ENCODE measurements around the gene FRMD4A. TPM values are rescaled to one million over a fixed set of nuclear protein-coding genes. Genes with fewer than 3 reads are reported as not detected.

The FRMD4A gene
- total RNA-seq, 1 donor from 2014 or later: 0.64 TPM

DNA sequence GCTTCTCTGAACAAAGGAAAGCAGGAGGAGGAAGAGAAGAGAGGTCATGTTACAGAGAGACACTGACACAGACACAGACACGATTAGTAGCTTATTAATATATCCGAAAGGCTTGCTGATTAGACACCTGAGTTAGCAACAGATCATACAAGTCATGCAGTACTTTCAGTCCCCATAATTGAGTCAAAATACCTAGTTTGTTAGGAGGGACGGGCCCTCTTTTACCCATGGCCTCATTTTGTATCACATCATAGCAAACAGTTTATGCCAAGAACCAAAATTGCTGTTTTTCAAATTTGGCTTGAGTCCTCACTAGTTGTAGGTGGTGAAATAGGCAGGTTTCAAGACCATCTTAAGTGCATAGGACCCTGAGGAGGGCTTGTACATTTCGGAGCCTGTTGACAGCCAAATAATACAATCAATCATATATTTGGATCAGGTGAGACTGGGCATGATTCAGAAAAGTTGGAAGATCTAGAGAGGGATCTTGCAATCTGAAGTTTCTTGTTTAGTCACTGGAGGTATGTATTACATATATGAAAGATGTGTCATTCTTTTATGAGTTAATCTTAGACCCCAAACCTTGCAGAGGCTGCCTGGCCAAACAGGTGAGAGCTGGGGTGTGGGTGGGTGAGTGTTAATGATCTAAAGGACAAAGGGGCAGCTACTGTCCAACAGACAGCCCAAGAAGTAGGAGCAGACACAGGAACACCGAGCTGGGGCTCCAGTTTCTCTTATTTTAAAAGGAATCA lies 678.6 kb downstream of the FRMD4A start:
- Mint-ChIP-seq H3K27ac (no peak overlapping the region), H3K4me3 (no peak overlapping the region), H3K4me1 (no peaks in the 10 kb centered on the region), H3K36me3 (ENCODE audit: low read depth) (peaks cover 11% of the 10 kb centered on the region), H3K27me3 (no peaks in the 10 kb centered on the region), H3K9me3 (no peaks in the 10 kb centered on the region)
- CTCF ChIA-PET: no interaction called here
- POLR2A ChIA-PET: no interaction called here
- ATAC-seq (ENCODE audit: low read depth): no peak
- TF ChIP-seq, protein P1, sequence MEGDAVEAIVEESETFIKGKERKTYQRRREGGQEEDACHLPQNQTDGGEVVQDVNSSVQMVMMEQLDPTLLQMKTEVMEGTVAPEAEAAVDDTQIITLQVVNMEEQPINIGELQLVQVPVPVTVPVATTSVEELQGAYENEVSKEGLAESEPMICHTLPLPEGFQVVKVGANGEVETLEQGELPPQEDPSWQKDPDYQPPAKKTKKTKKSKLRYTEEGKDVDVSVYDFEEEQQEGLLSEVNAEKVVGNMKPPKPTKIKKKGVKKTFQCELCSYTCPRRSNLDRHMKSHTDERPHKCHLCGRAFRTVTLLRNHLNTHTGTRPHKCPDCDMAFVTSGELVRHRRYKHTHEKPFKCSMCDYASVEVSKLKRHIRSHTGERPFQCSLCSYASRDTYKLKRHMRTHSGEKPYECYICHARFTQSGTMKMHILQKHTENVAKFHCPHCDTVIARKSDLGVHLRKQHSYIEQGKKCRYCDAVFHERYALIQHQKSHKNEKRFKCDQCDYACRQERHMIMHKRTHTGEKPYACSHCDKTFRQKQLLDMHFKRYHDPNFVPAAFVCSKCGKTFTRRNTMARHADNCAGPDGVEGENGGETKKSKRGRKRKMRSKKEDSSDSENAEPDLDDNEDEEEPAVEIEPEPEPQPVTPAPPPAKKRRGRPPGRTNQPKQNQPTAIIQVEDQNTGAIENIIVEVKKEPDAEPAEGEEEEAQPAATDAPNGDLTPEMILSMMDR (IDR thresholded peaks at IDR 0.05): no peak
- intact Hi-C loops (cut with micrococcal nuclease): no loop called here
- no peak for DNase-seq

DNA sequence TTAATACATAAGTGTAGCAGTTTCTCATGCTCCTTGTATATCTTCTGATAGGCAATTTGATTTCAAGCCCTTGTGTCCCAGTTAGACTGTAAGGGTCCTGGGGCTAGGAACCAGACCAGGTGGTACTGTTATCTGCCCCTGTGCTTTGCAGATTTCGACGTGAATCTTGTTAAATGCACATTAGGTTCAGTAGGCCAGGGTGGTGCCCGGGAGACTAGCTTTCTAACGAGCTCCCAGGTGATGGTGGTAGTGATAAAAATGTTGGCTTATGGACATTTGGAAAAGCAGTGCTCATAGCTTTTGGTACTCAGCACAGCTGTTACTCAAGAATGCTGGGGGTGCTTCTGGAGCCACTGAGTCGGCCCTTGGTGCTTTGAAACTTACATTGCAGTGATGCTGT lies 679.8 kb downstream of the FRMD4A start:
- ChIA-PET CTCF (no interaction called here), POLR2A (no interaction called here)
- intact Hi-C loops (cut with micrococcal nuclease): no loop called here
- no peak for ATAC-seq (ENCODE audit: low read depth)
- no peak overlapping the region for H3K27ac Mint-ChIP-seq
- TF ChIP-seq, protein P1 (IDR thresholded peaks at IDR 0.05): no peak
- H3K4me3 Mint-ChIP-seq: no peak overlapping the region
- no peak for DNase-seq
- peaks cover 22% of the 10 kb centered on the region for H3K36me3 Mint-ChIP-seq (ENCODE audit: low read depth)
- no peaks in the 10 kb centered on the region for H3K4me1 Mint-ChIP-seq
- H3K9me3 Mint-ChIP-seq: no peaks in the 10 kb centered on the region
- H3K27me3 Mint-ChIP-seq: no peaks in the 10 kb centered on the region

DNA sequence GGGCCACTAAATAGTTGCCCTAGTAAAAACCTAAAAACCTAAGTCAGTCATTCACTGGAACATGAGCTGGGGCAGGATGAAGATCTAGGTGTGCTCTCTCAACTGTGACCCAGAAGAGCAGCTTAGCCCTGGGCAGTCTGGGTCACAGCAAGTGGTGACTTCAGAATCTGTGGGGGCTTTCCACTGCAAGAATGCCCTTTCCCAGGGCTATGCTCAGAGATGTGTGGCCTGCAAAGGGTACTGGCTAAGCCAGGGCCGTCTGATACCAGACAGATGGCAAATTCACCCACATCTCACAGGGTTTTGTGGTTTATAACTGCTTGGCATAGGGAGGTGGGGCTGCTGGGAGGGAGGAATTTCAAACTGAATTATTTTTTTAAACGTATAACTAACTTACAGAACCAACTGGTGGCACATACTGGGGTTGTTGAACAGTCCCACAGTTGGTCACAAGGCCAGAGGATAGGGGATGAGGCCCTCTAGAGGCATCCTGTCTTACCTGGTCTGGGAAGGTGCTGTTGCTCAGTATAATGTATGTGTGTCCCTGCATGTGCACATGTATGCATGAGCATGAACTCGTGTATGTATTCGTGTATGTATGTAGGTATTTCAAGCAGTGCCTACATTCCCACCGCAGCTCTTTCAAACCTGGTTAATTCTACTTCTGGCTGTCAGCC lies 680.7 kb downstream of the FRMD4A start:
- ChIA-PET CTCF (interaction anchor here (1.3 kb wide), 1 partner anchor 133 kb away, joined by 3 read pairs; no protein-coding TSS in a partner anchor), POLR2A (no interaction called here)
- Mint-ChIP-seq H3K9me3 (no peaks in the 10 kb centered on the region), H3K27me3 (no peaks in the 10 kb centered on the region), H3K36me3 (ENCODE audit: low read depth) (peaks cover 32% of the 10 kb centered on the region), H3K4me1 (no peaks in the 10 kb centered on the region), H3K27ac (no peak overlapping the region), H3K4me3 (no peak overlapping the region)
- DNase-seq: no peak
- TF ChIP-seq, protein P1 (IDR thresholded peaks at IDR 0.05): no peak
- intact Hi-C loops (cut with micrococcal nuclease): no loop called here
- no peak for ATAC-seq (ENCODE audit: low read depth)

GRCh38 chr10:13648425-13648824 lies 682.3 kb downstream of the FRMD4A start:
- Mint-ChIP-seq H3K36me3 (ENCODE audit: low read depth) (peaks cover 43% of the 10 kb centered on the region), H3K27me3 (no peaks in the 10 kb centered on the region), H3K27ac (no peak overlapping the region), H3K9me3 (no peaks in the 10 kb centered on the region), H3K4me1 (no peaks in the 10 kb centered on the region), H3K4me3 (no peak overlapping the region)
- TF ChIP-seq, protein P1 (IDR thresholded peaks at IDR 0.05): no peak
- ATAC-seq (ENCODE audit: low read depth): no peak
- ChIA-PET CTCF (no interaction called here), POLR2A (no interaction called here)
- intact Hi-C loops (cut with micrococcal nuclease): no loop called here
- DNase-seq: no peak

DNA sequence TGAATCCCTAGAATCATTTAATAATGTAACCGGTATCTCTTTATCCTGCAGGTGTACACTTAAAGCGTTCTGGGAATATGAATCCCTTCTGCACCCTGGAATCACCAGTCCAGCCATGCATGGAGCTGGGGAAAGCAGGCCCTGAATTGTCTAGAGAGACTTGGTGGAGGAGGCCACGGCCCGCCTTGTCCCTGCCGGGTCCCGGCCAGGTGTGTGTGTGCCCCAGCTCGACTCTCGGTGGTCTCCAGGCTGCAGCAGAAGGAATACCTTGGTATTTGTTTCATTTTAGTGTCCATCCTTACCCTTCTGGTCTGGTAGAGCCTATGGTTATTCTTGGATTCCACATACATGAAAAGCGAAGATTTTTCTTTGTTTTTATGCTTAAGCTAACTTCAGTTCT lies 685.9 kb downstream of the FRMD4A start:
- intact Hi-C loops (cut with micrococcal nuclease): no loop called here
- no peak overlapping the region for H3K4me3 Mint-ChIP-seq
- DNase-seq (no peak), ATAC-seq (ENCODE audit: low read depth) (no peak)
- H3K4me1 Mint-ChIP-seq: no peaks in the 10 kb centered on the region
- H3K27me3 Mint-ChIP-seq: no peaks in the 10 kb centered on the region
- peaks cover 73% of the 10 kb centered on the region for H3K36me3 Mint-ChIP-seq (ENCODE audit: low read depth)
- ChIA-PET POLR2A (no interaction called here), CTCF (no interaction called here)
- TF ChIP-seq, protein P1 (IDR thresholded peaks at IDR 0.05): no peak
- no peak overlapping the region for H3K27ac Mint-ChIP-seq
- peaks cover 28% of the 10 kb centered on the region for H3K9me3 Mint-ChIP-seq

Data from activated B cell treated with CpG ODN at 0.5 μM for 24 hours (primary cell).